Bone marrow (tissue), 2 donors: Measurements from ENCODE around the gene NIBAN1.

Experiments used
- DNase-seq, 2 donors: peaks; one replicate each; lab custom pipeline; 2025; lab: John Stamatoyannopoulos, UW

Gene NIBAN1

DNA sequence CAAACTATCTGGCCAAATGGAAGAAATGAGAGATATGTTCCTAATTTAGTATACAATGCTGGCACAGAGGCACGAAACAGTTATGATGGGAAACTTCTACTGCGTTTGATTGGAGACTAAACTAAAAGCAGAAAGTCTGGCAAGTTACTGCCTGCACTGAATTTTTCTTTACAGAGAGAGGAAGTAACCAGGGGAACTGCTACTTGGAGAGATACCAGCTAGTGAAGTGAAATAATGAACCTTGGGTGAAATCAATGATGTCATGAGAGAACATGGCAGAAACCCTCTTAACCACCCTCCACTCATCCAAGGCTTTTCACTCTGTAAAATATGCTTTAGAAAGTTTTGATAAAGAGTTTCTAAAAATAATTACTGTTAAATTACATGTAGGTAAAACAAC, 29.3 kb downstream of the NIBAN1 start:
- peak in 1 of 2 donors; percentile 56 for DNase-seq

DNA sequence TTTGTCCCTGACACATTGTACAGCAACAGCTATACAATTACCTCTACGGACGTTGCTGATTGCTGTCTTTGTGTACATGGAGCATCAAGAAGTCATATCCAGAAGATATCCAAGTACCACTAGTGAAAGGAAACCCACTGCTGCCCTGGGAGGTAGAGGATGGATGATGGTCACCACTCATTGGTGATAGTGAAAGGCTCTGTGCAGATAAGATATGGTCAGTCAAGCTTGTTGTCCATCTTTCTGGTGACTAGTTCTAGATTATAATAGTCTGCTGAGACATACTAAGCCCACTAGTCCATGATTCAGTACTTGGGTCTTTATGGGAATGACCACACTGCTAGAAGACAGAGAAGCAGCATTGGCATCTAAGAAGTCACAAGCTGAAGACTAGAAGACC, 30.3 kb downstream of the NIBAN1 start:
- DNase-seq, result no peak

DNA sequence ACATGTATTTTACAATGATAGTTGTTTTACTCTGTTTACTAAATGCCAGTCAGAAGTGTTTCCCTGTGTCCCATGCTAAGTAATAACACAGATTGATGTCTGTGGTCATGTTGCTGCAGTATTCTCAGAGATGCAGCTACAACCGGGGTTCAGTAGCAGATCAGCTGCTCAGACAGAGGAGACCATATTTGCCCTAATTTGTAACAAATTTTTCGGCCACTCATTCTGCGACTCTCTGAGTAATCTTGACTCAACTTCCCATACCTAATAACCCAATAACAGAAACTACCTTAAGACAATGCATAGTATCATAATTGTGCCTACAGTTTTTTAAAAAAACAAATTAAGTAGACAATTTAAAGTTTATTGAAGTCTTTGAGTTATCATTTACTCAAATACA, 32.6 kb downstream of the NIBAN1 start:
- DNase-seq, result no peak

DNA sequence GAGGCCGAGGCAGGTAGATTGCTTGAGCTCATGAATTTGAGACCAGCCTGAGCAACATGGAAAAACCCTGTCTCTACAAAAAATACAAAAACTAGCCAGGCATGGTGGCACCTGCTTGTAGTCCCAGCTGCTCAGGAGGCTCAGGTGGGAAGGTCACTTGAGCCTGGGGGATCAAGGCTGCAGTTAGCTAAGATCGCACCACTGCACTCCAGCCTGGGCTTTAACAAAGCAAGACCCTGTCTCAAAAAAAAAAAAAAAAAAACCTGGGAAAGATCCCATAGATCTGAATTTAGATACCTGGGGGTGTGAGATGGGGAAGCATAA, 32.9 kb downstream of the NIBAN1 start:
- DNase-seq, result no peak

DNA sequence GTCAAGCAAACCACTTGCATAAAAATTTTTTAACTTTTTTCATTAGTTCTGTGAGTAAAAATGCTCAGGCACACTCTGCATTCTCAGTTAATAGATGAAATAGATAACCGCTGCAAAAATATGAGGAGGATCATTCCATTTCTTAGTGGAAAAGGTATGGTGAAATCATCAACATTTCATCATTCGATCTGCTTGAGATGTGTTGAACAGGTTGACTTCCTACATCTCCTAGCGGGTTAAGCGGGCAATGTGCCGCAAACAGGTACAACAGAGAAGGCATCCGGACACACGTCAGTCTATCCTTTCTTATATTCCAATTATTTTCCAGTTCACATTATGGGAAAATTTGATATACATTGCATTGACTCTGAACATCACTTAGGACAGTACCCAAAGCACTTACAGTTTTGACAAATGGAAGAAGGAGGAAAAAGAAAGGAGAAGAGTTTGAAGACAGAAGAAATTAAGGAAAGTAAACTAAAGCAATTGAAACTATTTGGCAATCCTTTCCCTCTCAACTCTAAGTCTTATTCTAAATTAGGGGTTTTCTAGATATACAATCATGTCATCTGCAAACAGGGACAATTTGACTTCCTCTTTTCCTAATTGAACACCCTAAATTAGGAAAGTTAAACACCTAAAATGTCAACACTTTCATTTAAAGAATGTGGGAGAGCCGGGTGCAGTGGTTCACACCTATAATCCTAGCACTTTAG, 33.5 kb downstream of the NIBAN1 start:
- no peak for DNase-seq

DNA sequence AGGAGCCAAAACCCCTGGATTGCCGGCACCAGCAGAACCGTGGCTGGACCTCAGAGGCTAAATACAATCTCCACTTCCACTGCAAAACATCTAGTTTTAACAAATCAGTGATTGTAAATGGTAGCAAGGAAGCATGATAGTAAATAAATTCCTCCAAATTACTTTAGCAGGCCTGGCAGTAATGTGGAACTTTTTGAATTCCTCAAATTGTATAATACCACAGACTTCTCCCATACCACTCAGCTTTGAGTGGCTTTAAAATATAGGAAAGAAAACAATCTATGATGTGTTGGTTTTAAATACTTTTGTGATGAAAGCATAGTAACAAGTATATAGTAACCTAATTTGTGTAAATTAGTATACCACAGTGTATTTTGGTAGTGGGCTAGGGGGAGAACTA, 34.1 kb downstream of the NIBAN1 start:
- no peak for DNase-seq

DNA sequence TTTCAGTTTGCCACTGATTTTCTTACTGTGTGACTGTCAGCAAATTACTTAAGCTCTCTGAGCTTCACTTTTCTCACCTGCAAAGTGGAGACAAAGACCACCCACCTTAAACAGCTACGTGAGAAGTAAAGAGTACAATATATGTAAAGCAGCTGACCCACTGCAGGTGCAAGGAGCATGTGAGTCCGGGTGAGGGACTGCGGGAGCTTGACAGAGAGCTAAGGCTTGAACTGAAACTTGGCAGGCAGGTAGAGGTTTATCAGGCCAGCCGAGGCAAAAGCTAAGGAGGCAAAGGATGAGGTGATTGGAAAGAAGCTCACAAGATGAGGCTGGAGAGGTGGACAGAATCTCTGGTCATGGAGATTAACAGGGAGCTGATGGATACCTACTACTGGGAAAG, 36.6 kb downstream of the NIBAN1 start:
- no peak for DNase-seq

DNA sequence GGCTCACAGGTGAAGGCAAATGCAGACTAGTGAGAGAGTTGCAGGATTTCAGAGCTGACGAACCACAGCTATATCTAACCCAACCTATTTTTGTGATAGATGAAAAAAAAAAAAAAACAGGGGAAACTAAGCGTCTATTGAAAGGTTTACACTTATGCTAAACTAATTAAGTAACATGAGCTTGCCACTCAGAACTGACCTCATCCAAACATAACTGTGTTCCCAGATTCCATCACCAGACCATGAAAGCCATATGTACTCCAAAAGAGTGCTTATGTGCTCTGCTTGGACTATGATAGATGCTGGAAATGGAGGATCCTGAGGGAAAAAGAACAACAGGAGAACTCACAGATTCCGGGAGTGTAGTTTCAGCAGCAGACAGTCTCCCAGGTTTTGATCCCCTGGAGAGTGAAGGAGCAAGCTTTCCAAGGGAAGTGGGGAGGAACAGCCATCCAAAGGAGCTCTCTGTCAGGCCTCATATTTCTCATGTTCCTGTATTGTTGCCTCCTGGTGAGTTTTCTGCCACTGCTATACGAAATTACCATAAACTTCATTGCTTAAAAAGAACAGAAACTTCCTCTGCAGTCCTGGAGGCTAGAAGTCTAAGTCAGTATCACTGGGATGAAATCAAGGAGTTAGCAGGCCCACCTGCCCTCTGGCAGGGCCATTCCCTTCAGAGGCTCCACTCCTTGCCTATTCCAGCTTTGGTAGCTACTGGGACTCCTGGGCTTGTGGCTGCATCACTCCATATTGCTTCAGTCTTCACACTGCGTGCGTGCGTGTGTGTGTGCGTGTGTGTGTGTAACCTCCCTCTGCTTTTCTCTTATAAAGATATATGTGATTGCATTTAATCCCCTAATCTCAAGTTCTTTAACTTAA, 38.1 kb downstream of the NIBAN1 start:
- no peak for DNase-seq

DNA sequence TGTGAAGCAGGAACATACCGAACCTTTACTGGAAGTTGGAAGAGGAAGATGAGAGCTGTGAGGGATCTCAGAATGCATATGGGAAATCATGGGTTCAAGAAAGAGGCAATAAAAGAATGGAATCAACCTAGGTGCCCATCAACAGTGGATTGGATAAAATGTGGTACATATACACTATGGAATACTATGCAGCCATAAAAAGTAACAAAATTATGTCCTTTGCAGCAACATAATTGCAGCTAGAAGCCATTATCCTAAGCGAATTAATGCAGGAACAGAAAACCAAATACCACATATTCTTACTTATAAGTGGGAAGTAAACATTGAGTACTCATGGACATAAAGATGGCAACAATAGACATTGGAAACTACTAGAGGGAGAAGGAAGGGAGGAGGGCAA, 40.4 kb downstream of the NIBAN1 start:
- no peak for DNase-seq

DNA sequence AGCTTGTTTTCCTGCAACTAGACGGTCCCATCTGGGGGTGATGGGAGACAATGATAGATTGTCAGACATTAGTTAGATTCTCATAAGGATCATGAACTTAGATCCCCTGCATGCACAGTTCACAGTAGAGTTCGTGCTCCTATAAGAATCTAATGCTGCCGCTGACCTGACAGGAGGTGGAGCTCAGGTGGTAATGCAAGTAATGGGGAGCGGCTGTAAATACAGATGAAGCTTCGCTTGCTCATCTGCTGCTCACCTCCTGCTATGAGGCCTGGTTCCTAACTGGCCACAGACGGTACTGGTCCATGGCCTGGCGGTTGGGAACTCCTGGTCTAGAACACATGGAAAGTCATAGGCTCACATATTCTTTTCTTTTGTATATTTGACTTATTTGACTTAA, 42.0 kb downstream of the NIBAN1 start:
- DNase-seq, result no peak

DNA sequence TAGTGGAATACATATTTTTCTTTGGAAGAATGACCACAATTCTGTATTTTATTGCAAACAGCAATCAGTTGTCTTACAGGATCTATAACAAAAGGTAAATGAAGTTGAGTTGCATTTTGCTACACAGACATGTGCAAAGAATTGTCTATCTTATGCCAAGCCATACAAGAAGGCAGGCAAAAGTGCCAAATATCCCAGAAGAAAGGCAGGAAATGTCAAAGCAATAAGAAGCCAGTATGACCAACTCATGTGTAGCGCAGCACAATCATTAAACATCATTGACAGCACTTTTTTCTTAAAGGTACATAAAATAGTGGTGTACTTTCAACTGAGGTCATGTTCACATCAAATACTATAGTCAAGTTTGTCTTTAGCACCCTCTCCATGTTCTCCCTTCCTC, 42.7 kb downstream of the NIBAN1 start:
- no peak for DNase-seq

DNA sequence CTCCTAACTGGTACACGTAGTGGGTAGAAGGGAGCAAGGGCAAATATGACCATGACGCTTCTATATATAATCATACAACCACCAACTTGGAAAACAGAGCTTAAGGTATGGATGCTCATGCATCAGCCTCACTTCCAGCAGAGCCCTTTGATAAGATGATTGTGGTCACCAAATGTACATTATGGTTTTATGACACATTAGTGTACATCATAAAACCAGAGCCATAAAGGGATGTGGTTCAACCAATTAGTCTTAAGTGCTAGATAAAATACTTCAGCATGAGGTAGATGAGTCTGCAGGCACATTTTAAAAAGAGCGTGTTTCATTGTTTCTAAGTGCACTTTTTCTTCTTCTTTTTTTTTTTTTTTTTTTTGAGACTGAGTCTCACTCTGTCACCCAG, 43.7 kb downstream of the NIBAN1 start:
- DNase-seq, result no peak

DNA sequence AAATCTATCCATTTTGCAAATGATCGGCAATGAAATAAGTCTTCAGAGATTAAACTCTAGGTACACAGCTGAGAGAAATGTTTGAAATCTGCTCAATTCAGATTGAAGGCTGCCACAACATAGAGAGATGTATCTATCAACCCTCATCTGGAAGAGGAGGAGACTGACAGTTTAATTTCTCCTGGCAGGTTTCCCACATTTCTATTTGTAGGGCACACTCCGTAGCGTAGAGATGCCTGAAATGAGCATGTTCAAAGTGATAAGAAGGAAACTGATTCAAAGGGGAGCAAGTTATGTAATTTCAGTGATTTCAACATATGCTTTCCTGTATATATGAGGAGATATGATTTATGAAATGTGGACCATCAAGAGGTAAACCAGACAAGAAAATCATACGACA, 44.1 kb downstream of the NIBAN1 start:
- DNase-seq, result no peak

DNA sequence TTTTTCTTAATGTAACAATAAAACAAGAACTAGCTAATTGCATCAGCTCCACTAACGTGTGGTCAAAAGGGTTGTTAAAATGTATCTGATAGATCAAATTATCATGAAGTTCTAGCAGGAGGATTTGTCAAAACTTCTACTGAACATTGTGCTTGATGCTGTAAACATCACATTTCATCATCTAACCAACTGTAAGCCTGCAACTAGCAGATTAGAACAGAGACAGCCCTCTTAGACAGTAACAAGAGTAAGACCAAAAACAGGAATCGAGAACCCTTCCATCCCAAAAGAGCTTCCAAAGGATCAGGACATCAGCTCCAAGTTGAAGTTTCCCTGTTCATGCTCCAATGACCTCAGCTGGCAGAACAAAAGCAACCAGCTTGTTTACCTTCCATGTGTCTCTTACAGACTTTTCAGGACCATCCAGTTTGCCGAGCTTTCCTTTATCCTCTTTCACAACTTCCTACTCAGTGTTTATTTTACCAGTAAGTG, 44.6 kb downstream of the NIBAN1 start:
- no peak for DNase-seq

DNA sequence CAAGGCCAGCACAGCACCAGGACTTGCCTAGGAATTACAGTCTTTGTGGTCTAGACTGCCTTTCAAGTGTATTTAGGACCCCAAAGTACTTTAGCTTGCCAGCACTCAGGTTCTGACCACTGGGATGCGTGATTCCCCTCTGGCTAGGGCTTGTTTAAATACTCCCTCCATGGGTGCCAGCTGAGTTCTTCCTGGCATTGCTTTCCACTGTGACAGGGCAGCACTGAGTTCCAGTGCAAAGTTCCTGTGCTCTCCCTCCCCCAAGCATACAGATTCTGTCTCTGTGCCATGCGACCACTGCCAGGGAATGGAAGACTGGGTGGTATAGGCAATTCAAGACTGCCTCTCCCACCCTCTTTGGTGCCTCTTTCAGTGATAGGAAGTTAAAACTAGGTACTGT, 45.9 kb downstream of the NIBAN1 start:
- no peak for DNase-seq
